ENCODE measurements around the gene ITPA.

Gene ITPA

GRCh38 chr20:3188823-3189413, 20.4 kb upstream of the ITPA start:
- no peak for FAIRE-seq
- DNase-seq (ENCODE audit: insufficient read length, low spot score): no peak
- TF ChIP-seq CTCF (IDR thresholded peaks at IDR 0.05; ENCODE audit: insufficient read depth, missing control alignments): no peak

GRCh38 chr20:3189561-3190131, 19.7 kb upstream of the ITPA start:
- FAIRE-seq (no peak), DNase-seq (ENCODE audit: insufficient read length, low spot score) (no peak)
- no peak for TF ChIP-seq CTCF (IDR thresholded peaks at IDR 0.05; ENCODE audit: insufficient read depth, missing control alignments)

DNA sequence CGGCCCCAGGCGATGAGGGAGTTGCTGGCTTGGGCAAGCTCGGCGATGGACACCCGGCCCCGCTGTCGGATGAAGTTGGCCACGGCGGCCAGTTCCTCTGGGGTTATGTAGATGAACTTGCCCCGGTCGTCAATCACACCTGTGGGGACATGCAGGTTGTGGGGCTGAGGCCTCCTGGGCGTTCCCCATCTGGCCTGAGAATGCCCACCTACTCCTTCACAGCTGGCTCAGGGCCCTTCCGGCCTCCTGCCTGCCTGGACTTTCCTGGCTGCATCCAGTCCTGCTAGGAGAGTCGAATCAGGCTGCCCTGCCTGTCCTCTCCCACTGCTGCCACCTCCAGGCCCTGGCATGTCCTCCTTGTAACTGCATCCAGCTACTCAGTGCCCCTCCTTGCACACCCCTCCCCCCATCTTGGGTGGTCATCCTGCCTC, 18.6 kb upstream of the ITPA start:
- no peak for TF ChIP-seq CTCF (IDR thresholded peaks at IDR 0.05; ENCODE audit: insufficient read depth, missing control alignments)
- no peak for FAIRE-seq
- no peak for DNase-seq (ENCODE audit: insufficient read length, low spot score)

GRCh38 chr20:3192226-3193015, 16.9 kb upstream of the ITPA start:
- no peak for DNase-seq (ENCODE audit: insufficient read length, low spot score)
- no peak for TF ChIP-seq CTCF (IDR thresholded peaks at IDR 0.05; ENCODE audit: insufficient read depth, missing control alignments)
- no peak for FAIRE-seq

GRCh38 chr20:3193806-3194616, 15.3 kb upstream of the ITPA start:
- FAIRE-seq (no peak), DNase-seq (ENCODE audit: insufficient read length, low spot score) (no peak)
- TF ChIP-seq CTCF (IDR thresholded peaks at IDR 0.05; ENCODE audit: insufficient read depth, missing control alignments): no peak

- no peak for DNase-seq (ENCODE audit: insufficient read length, low spot score)
- no peak for TF ChIP-seq CTCF (IDR thresholded peaks at IDR 0.05; ENCODE audit: insufficient read depth, missing control alignments)
- FAIRE-seq: no peak
These were observed 14.5 kb upstream of the ITPA start for GRCh38 chr20:3194617-3195280.
